CD4-positive, CD25-positive, alpha-beta regulatory T cell (primary cell): Measurements from ENCODE around the gene TM9SF1. TPM values are rescaled to one million over a fixed set of nuclear protein-coding genes. Genes with fewer than 3 reads are reported as not detected.

Experiments used
- ATAC-seq, 2 donors: fragments of 150-1000 bp; cut with Tn5 transposase; one replicate each; pipeline ENCODE4 v1.10.0; 2021; ENCODE audit warnings: low read depth in 2 of 2, moderate number of reproducible peaks in 2 of 2, moderate library complexity in 1 of 2
- DNase-seq, 3 donors: peaks; one replicate each; pipeline versions ENCODE4 v3.0.0 to v3.0.0-alpha.2; 2012 to 2022; ENCODE audit warnings: mixed read lengths in 1 of 3
- H3K27ac ChIP-seq: one replicate; pipeline ENCODE4 v1.7.0; 2013; ENCODE audit warnings: mild to moderate bottlenecking, low read length; ENCODE audit not compliant: insufficient read depth, poor library complexity, severe bottlenecking
- H3K27me3 ChIP-seq: one replicate; pipeline ENCODE4 v1.7.0; 2013; ENCODE audit warnings: low read length; ENCODE audit not compliant: control insufficient read depth, insufficient read depth
- H3K36me3 ChIP-seq: one replicate; pipeline ENCODE4 v1.7.0; 2013; ENCODE audit warnings: mild to moderate bottlenecking, low read length, moderate library complexity; ENCODE audit not compliant: control insufficient read depth, insufficient read depth
- H3K4me1 ChIP-seq: 2 replicates; pipeline ENCODE4 v1.7.0; 2013; ENCODE audit warnings: mild to moderate bottlenecking, low read length; ENCODE audit not compliant: insufficient read depth, control insufficient read depth, poor library complexity, severe bottlenecking
- H3K4me3 ChIP-seq: one replicate; pipeline ENCODE4 v1.7.0; 2013; ENCODE audit warnings: low read depth, mild to moderate bottlenecking, low read length, moderate library complexity
- H3K9me3 ChIP-seq, 2 experiments: 1 replicate in 1 of 2; 2 replicates in 1 of 2; pipeline ENCODE4 v1.7.0; 2013; ENCODE audit warnings: low read length in 2 of 2, mild to moderate bottlenecking in 1 of 2, moderate library complexity in 1 of 2; ENCODE audit not compliant: control insufficient read depth in 2 of 2
- H3K27ac Mint-ChIP-seq, 3 donors: one replicate each; pipeline ENCODE4 v1.8.0; 2020 to 2022; ENCODE audit warnings: mild to moderate bottlenecking in 3 of 3, mixed read lengths in 3 of 3, moderate library complexity in 2 of 3
- H3K27me3 Mint-ChIP-seq: one replicate; pipeline ENCODE4 v1.8.0; 2022; ENCODE audit warnings: mild to moderate bottlenecking, mixed read lengths
- H3K36me3 Mint-ChIP-seq: one replicate; pipeline ENCODE4 v1.8.0; 2020; ENCODE audit warnings: mixed read lengths
- H3K4me1 Mint-ChIP-seq, 4 donors: one replicate each; pipeline ENCODE4 v1.8.0; 2020 to 2022; ENCODE audit warnings: mixed read lengths in 4 of 4, mild to moderate bottlenecking in 1 of 4
- H3K4me3 Mint-ChIP-seq, 4 donors: one replicate each; pipeline ENCODE4 v1.8.0; 2020 to 2022; ENCODE audit warnings: mild to moderate bottlenecking in 4 of 4, mixed read lengths in 4 of 4, moderate library complexity in 3 of 4
- H3K9me3 Mint-ChIP-seq, 7 donors: one replicate each; pipeline ENCODE4 v1.8.0; 2020 to 2022; ENCODE audit warnings: mixed read lengths in 7 of 7, mild to moderate bottlenecking in 3 of 7, moderate library complexity in 2 of 7
- polyA plus RNA-seq, 4 donors: library from polyadenylated mRNA; unstranded; fragments of 300-500 nt; fragmentation: Illumina TruSeq; gene quantifications; one replicate each; pipeline ENCODE4 v1.2.3, GENCODE V29; 2021
- total RNA-seq: library from RNA; stranded (reverse); gene quantifications from one replicate; pipeline ENCODE4 v1.2.3, GENCODE V29; 2022

TM9SF1 gene
- total RNA-seq (20.0 TPM), polyA plus RNA-seq (10 to 100 TPM; 36.8 to 42.3 (median 40.0) TPM)

GRCh38 chr14:24195186-24196070 lies at the start of gene TM9SF1:
TM9SF1 (minus strand) TSS chr14:24195441; CDS start chr14:24195019, 422 bp downstream.
- H3K4me3 ChIP-seq, result peak within 1 kb of the TSS; percentile 79
- H3K27me3 ChIP-seq, result no peaks in the 10 kb centered on the region
- H3K4me1 ChIP-seq, result peaks cover 40% of the 10 kb centered on the region
- peak within 1 kb of the TSS; percentile 94 to 99 (median 96) for H3K4me3 Mint-ChIP-seq
- peak within 1 kb of the TSS; percentile 98 for H3K27ac Mint-ChIP-seq
- H3K9me3 ChIP-seq, result no peaks in the 10 kb centered on the region
- H3K36me3 Mint-ChIP-seq, result peaks cover 17% of the 10 kb centered on the region
- H3K27me3 Mint-ChIP-seq, result peaks cover 13% of the 10 kb centered on the region
- peak within 1 kb of the TSS; percentile 98 for H3K27ac ChIP-seq
- ATAC-seq (peak; percentile 90 to 91), DNase-seq (peak; percentile 83 to 95 (median 92))
- H3K36me3 ChIP-seq, result peaks cover 12% of the 10 kb centered on the region
- H3K9me3 Mint-ChIP-seq, result no peaks in the 10 kb centered on the region
- H3K4me1 Mint-ChIP-seq, result peaks cover 27 to 75% (median 44%) of the 10 kb centered on the region in 4 donors

GRCh38 chr14:24243336-24243836 lies 48.1 kb upstream of the TM9SF1 start:
- peak overlapping the region; percentile 100 for H3K27ac Mint-ChIP-seq
- no peaks in the 10 kb centered on the region for H3K9me3 Mint-ChIP-seq
- peaks cover 11 to 68% (median 48%) of the 10 kb centered on the region in 4 donors for H3K4me1 Mint-ChIP-seq
- peaks cover 7% of the 10 kb centered on the region for H3K27me3 Mint-ChIP-seq
- Histone ChIP-seq H3K36me3 (peaks cover 27% of the 10 kb centered on the region), H3K4me1 (peaks cover 58% of the 10 kb centered on the region), H3K27me3 (no peaks in the 10 kb centered on the region), H3K27ac (peak overlapping the region; percentile 99), H3K9me3 (no peaks in the 10 kb centered on the region), H3K4me3 (peak overlapping the region; percentile 85)
- H3K36me3 Mint-ChIP-seq, result peaks cover 12% of the 10 kb centered on the region
- ATAC-seq (no peak), DNase-seq (no peak)
- H3K4me3 Mint-ChIP-seq, result peak overlapping the region; percentile 89 to 99 (median 99)

- peak overlapping the region; percentile 100 for H3K27ac Mint-ChIP-seq
- Histone ChIP-seq H3K4me3 (peak overlapping the region; percentile 85), H3K27me3 (no peaks in the 10 kb centered on the region), H3K36me3 (peaks cover 41% of the 10 kb centered on the region), H3K4me1 (peaks cover 49% of the 10 kb centered on the region), H3K9me3 (no peaks in the 10 kb centered on the region), H3K27ac (peak overlapping the region; percentile 99)
- H3K9me3 Mint-ChIP-seq, result no peaks in the 10 kb centered on the region
- H3K4me3 Mint-ChIP-seq, result peak overlapping the region; percentile 89 to 99 (median 99)
- peaks cover 27% of the 10 kb centered on the region for H3K36me3 Mint-ChIP-seq
- peaks cover 9 to 74% (median 56%) of the 10 kb centered on the region in 4 donors for H3K4me1 Mint-ChIP-seq
- ATAC-seq (peak; percentile 82 to 84), DNase-seq (peak; percentile 91 to 97 (median 96))
- peaks cover 7% of the 10 kb centered on the region for H3K27me3 Mint-ChIP-seq
Observed at GRCh38 chr14:24241829-24242443, 46.7 kb upstream of the TM9SF1 start.

GRCh38 chr14:24240110-24240918 lies 45.1 kb upstream of the TM9SF1 start:
- Mint-ChIP-seq H3K4me3 (peak overlapping the region; percentile 83 to 99 (median 94)), H3K4me1 (peaks cover 14 to 86% (median 65%) of the 10 kb centered on the region in 4 donors), H3K36me3 (peaks cover 39% of the 10 kb centered on the region), H3K27ac (peak overlapping the region; percentile 64 to 92 (median 76)), H3K27me3 (peaks cover 7% of the 10 kb centered on the region), H3K9me3 (no peaks in the 10 kb centered on the region)
- Histone ChIP-seq H3K27ac (peak overlapping the region; percentile 99), H3K36me3 (peaks cover 57% of the 10 kb centered on the region), H3K27me3 (no peaks in the 10 kb centered on the region), H3K4me1 (peaks cover 44% of the 10 kb centered on the region), H3K9me3 (no peaks in the 10 kb centered on the region), H3K4me3 (peak overlapping the region; percentile 53)
- ATAC-seq (no peak), DNase-seq (no peak)

- H3K4me3 Mint-ChIP-seq, result peak overlapping the region in 3 of 4 donors; percentile 89 to 99 (median 99)
- DNase-seq, result no peak
- ATAC-seq, result no peak
- H3K4me3 ChIP-seq, result no peak overlapping the region
- no peaks in the 10 kb centered on the region for H3K9me3 ChIP-seq
- H3K27me3 Mint-ChIP-seq, result peaks cover 7% of the 10 kb centered on the region
- H3K36me3 Mint-ChIP-seq, result peaks cover 41% of the 10 kb centered on the region
- peak overlapping the region; percentile 0 to 76 (median 11) for H3K27ac Mint-ChIP-seq
- peaks cover 48% of the 10 kb centered on the region for H3K4me1 ChIP-seq
- no peaks in the 10 kb centered on the region for H3K9me3 Mint-ChIP-seq
- no peaks in the 10 kb centered on the region for H3K27me3 ChIP-seq
- no peak overlapping the region for H3K27ac ChIP-seq
- peaks cover 64% of the 10 kb centered on the region for H3K36me3 ChIP-seq
- H3K4me1 Mint-ChIP-seq, result peaks cover 14 to 97% (median 74%) of the 10 kb centered on the region in 4 donors
Observed at GRCh38 chr14:24238527-24239037, 43.3 kb upstream of the TM9SF1 start.

- Histone ChIP-seq H3K36me3 (peaks cover 64% of the 10 kb centered on the region), H3K27ac (no peak overlapping the region), H3K4me1 (peaks cover 48% of the 10 kb centered on the region), H3K9me3 (no peaks in the 10 kb centered on the region), H3K27me3 (no peaks in the 10 kb centered on the region), H3K4me3 (no peak overlapping the region)
- peak overlapping the region in 1 of 4 donors; percentile 89 for H3K4me3 Mint-ChIP-seq
- peaks cover 14 to 97% (median 75%) of the 10 kb centered on the region in 4 donors for H3K4me1 Mint-ChIP-seq
- H3K27me3 Mint-ChIP-seq, result peaks cover 7% of the 10 kb centered on the region
- ATAC-seq (no peak), DNase-seq (no peak)
- no peaks in the 10 kb centered on the region for H3K9me3 Mint-ChIP-seq
- peaks cover 41% of the 10 kb centered on the region for H3K36me3 Mint-ChIP-seq
- H3K27ac Mint-ChIP-seq, result no peak overlapping the region
Observed at GRCh38 chr14:24238123-24238522, 42.9 kb upstream of the TM9SF1 start.
